Peyer's patch (tissue), 4 donors: ENCODE data around the gene CELF2.

Experiments used
- CTCF ChIP-seq, 6 experiments: fragments of 450-650 bp in 4 of 6; fragments of 200-600 bp in 2 of 6; sonication (generic) in 1 of 6; IDR thresholded peaks; one replicate each; pipeline ENCODE4 v1.5.1; 2017 to 2019; ENCODE audit warnings: antibody characterized with exemption in 6 of 6, mild to moderate bottlenecking in 3 of 6, moderate library complexity in 1 of 6
- POLR2A ChIP-seq, 2 donors: fragments of 450-650 bp; IDR thresholded peaks; one replicate each; pipeline ENCODE4 v1.5.1; 2017; ENCODE audit warnings: antibody characterized with exemption in 2 of 2, mild to moderate bottlenecking in 2 of 2, moderate library complexity in 2 of 2

- TF ChIP-seq CTCF (IDR thresholded peaks at IDR 0.05) (no peak), POLR2A (IDR thresholded peaks at IDR 0.05) (no peak)
Observed at GRCh38 chr10:11261143-11261542, 243.5 kb downstream of the CELF2 start.
